Activated naive CD8-positive, alpha-beta T cell treated with anti-CD3 and anti-CD28 coated beads, Interleukin-2, amount 50 U/mL, for 24 hours (primary cell): ENCODE measurements around the gene BIK.
A peak's percentile ranks its signal among the peaks of the same experiment; 100 is the strongest.
"Not testable (repeated sequence)": the region's sequence is repeated elsewhere in the genome, so short reads cannot be mapped to it uniquely, and the experiment has no call there.

Source experiments
- ATAC-seq: fragments of 150-1000 bp; cut with Tn5 transposase; one replicate; pipeline ENCODE4 v1.10.0; 2021
- DNase-seq: peaks from one replicate; pipeline ENCODE4 v3.0.0; 2021
- H3K27ac Mint-ChIP-seq: one replicate; pipeline ENCODE4 v1.8.0; 2021; ENCODE audit warnings: mild to moderate bottlenecking, mixed read lengths
- H3K27me3 Mint-ChIP-seq: one replicate; pipeline ENCODE4 v1.8.0; 2021; ENCODE audit warnings: mixed read lengths
- H3K36me3 Mint-ChIP-seq: one replicate; pipeline ENCODE4 v1.8.0; 2021; ENCODE audit warnings: low read depth, mixed read lengths
- H3K4me1 Mint-ChIP-seq: one replicate; pipeline ENCODE4 v1.8.0; 2021; ENCODE audit warnings: mixed read lengths
- H3K4me3 Mint-ChIP-seq: one replicate; pipeline ENCODE4 v1.8.0; 2021; ENCODE audit warnings: mild to moderate bottlenecking, moderate library complexity, mixed read lengths
- H3K9me3 Mint-ChIP-seq: one replicate; pipeline ENCODE4 v1.8.0; 2021; ENCODE audit warnings: mixed read lengths

Gene BIK

GRCh38 chr22:43142880-43143562 lies 32.5 kb downstream of the BIK start, which contains the start of gene MCAT:
Gene MCAT, minus strand, starts transcription at chr22:43143398. Its CDS starts 50 bp downstream, at chr22:43143348.
- Mint-ChIP-seq H3K4me1 (peaks cover 36% of the 10 kb centered on the region), H3K27me3 (no peaks in the 10 kb centered on the region), H3K4me3 (peak within 1 kb of the TSS; percentile 85), H3K36me3 (peaks cover 22% of the 10 kb centered on the region), H3K27ac (peak within 1 kb of the TSS; percentile 88), H3K9me3 (no peaks in the 10 kb centered on the region)
- ATAC-seq, result peak; percentile 93
- DNase-seq, result peak; percentile 90

GRCh38 chr22:43144949-43145348 lies 34.4 kb downstream of the BIK start:
- DNase-seq, result no peak
- no peaks in the 10 kb centered on the region for H3K27me3 Mint-ChIP-seq
- peaks cover 43% of the 10 kb centered on the region for H3K4me1 Mint-ChIP-seq
- peaks cover 12% of the 10 kb centered on the region for H3K36me3 Mint-ChIP-seq
- no peak overlapping the region for H3K27ac Mint-ChIP-seq
- H3K9me3 Mint-ChIP-seq, result no peaks in the 10 kb centered on the region
- H3K4me3 Mint-ChIP-seq, result no peak overlapping the region
- ATAC-seq, result no peak

GRCh38 chr22:43145371-43145770 lies 34.8 kb downstream of the BIK start:
- peaks cover 39% of the 10 kb centered on the region for H3K4me1 Mint-ChIP-seq
- H3K9me3 Mint-ChIP-seq, H3K27ac Mint-ChIP-seq, H3K36me3 Mint-ChIP-seq, ATAC-seq, H3K4me3 Mint-ChIP-seq, DNase-seq, H3K27me3 Mint-ChIP-seq: not testable (repeated sequence)

GRCh38 chr22:43146332-43146731 lies 35.8 kb downstream of the BIK start:
- H3K4me3 Mint-ChIP-seq, result not testable (repeated sequence)

GRCh38 chr22:43147821-43148220 lies 37.3 kb downstream of the BIK start:
- Mint-ChIP-seq H3K27ac (no peak overlapping the region), H3K4me3 (no peak overlapping the region), H3K27me3 (no peaks in the 10 kb centered on the region)

More at GRCh38 chr22:43146332-43146731, 35.8 kb downstream of the BIK start:
- peaks cover 41% of the 10 kb centered on the region for H3K4me1 Mint-ChIP-seq
- not testable (repeated sequence) for H3K36me3 Mint-ChIP-seq, ATAC-seq, DNase-seq, H3K9me3 Mint-ChIP-seq, H3K27ac Mint-ChIP-seq, H3K27me3 Mint-ChIP-seq

GRCh38 chr22:43148581-43148980 lies 38.0 kb downstream of the BIK start:
- Mint-ChIP-seq H3K4me3 (no peak overlapping the region), H3K27ac (no peak overlapping the region), H3K27me3 (no peaks in the 10 kb centered on the region), H3K4me1 (peaks cover 38% of the 10 kb centered on the region), H3K36me3 (no peaks in the 10 kb centered on the region), H3K9me3 (no peaks in the 10 kb centered on the region)
- no peak for DNase-seq
- peak; percentile 9 for ATAC-seq

More at GRCh38 chr22:43147821-43148220, 37.3 kb downstream of the BIK start:
- H3K36me3 Mint-ChIP-seq, result no peaks in the 10 kb centered on the region
- no peaks in the 10 kb centered on the region for H3K9me3 Mint-ChIP-seq
- peaks cover 39% of the 10 kb centered on the region for H3K4me1 Mint-ChIP-seq
- ATAC-seq (no peak), DNase-seq (no peak)

GRCh38 chr22:43150731-43151206 lies 40.2 kb downstream of the BIK start:
- Mint-ChIP-seq H3K4me3 (peak overlapping the region; percentile 82), H3K36me3 (no peaks in the 10 kb centered on the region), H3K27ac (peak overlapping the region; percentile 78), H3K9me3 (no peaks in the 10 kb centered on the region), H3K27me3 (no peaks in the 10 kb centered on the region), H3K4me1 (peaks cover 43% of the 10 kb centered on the region)
- no peak for DNase-seq
- no peak for ATAC-seq

GRCh38 chr22:43151251-43152002 lies 40.9 kb downstream of the BIK start, which contains the start of gene TSPO:
Gene TSPO, plus strand, starts transcription at chr22:43151559. Its CDS starts 7,680 bp downstream, at chr22:43159239.
- H3K27me3 Mint-ChIP-seq, result no peaks in the 10 kb centered on the region
- H3K9me3 Mint-ChIP-seq, result no peaks in the 10 kb centered on the region
- no peaks in the 10 kb centered on the region for H3K36me3 Mint-ChIP-seq
- DNase-seq (peak; percentile 68), ATAC-seq (peak; percentile 50)
- peak within 1 kb of the TSS; percentile 78 for H3K27ac Mint-ChIP-seq
- H3K4me1 Mint-ChIP-seq, result peaks cover 46% of the 10 kb centered on the region
- H3K4me3 Mint-ChIP-seq, result peak within 1 kb of the TSS; percentile 82

- peak; percentile 23 for DNase-seq
- Mint-ChIP-seq H3K27me3 (no peaks in the 10 kb centered on the region), H3K9me3 (no peaks in the 10 kb centered on the region), H3K4me3 (peak overlapping the region; percentile 82), H3K4me1 (peaks cover 44% of the 10 kb centered on the region), H3K27ac (peak overlapping the region; percentile 52), H3K36me3 (no peaks in the 10 kb centered on the region)
- ATAC-seq, result peak; percentile 3
Measured at GRCh38 chr22:43152003-43152356, 41.4 kb downstream of the BIK start.

- H3K4me1 Mint-ChIP-seq, result peaks cover 39% of the 10 kb centered on the region
- H3K9me3 Mint-ChIP-seq, result no peaks in the 10 kb centered on the region
- no peaks in the 10 kb centered on the region for H3K36me3 Mint-ChIP-seq
- peak overlapping the region; percentile 82 for H3K4me3 Mint-ChIP-seq
- peak overlapping the region; percentile 52 for H3K27ac Mint-ChIP-seq
- peak; percentile 88 for ATAC-seq
- peak; percentile 66 for DNase-seq
- no peaks in the 10 kb centered on the region for H3K27me3 Mint-ChIP-seq
Measured at GRCh38 chr22:43152357-43153071, 42.0 kb downstream of the BIK start.

GRCh38 chr22:43153899-43154298 lies 43.3 kb downstream of the BIK start:
- DNase-seq, result no peak
- peaks cover 2% of the 10 kb centered on the region for H3K36me3 Mint-ChIP-seq
- H3K9me3 Mint-ChIP-seq, result no peaks in the 10 kb centered on the region
- H3K27me3 Mint-ChIP-seq, result no peaks in the 10 kb centered on the region
- no peak overlapping the region for H3K4me3 Mint-ChIP-seq
- ATAC-seq, result no peak
- no peak overlapping the region for H3K27ac Mint-ChIP-seq
- peaks cover 28% of the 10 kb centered on the region for H3K4me1 Mint-ChIP-seq

GRCh38 chr22:43154887-43155536 lies 44.5 kb downstream of the BIK start:
- Mint-ChIP-seq H3K27me3 (no peaks in the 10 kb centered on the region), H3K27ac (no peak overlapping the region), H3K9me3 (no peaks in the 10 kb centered on the region), H3K4me3 (no peak overlapping the region), H3K36me3 (peaks cover 2% of the 10 kb centered on the region), H3K4me1 (peaks cover 28% of the 10 kb centered on the region)
- ATAC-seq (no peak), DNase-seq (no peak)

- Mint-ChIP-seq H3K4me1 (peaks cover 24% of the 10 kb centered on the region), H3K27me3 (no peaks in the 10 kb centered on the region), H3K27ac (no peak overlapping the region), H3K36me3 (peaks cover 2% of the 10 kb centered on the region), H3K4me3 (no peak overlapping the region), H3K9me3 (no peaks in the 10 kb centered on the region)
- ATAC-seq (no peak), DNase-seq (peak; percentile 16)
Measured at GRCh38 chr22:43155789-43156188, 45.2 kb downstream of the BIK start.

GRCh38 chr22:43156413-43156812 lies 45.9 kb downstream of the BIK start:
- Mint-ChIP-seq H3K9me3 (no peaks in the 10 kb centered on the region), H3K4me3 (no peak overlapping the region), H3K27me3 (no peaks in the 10 kb centered on the region), H3K36me3 (peaks cover 2% of the 10 kb centered on the region), H3K27ac (no peak overlapping the region), H3K4me1 (peaks cover 20% of the 10 kb centered on the region)
- ATAC-seq (no peak), DNase-seq (no peak)
